Pancreas (tissue), 8 donors: ENCODE results near the gene TLX1. TPM values are rescaled to one million over a fixed set of nuclear protein-coding genes. Genes with fewer than 3 reads are reported as not detected.

Source experiments
- polyA plus RNA-seq, 2 donors: library from polyadenylated mRNA; stranded (reverse); fragments of 200-250 nt; gene quantifications; one replicate each; pipeline ENCODE4 v1.2.3, GENCODE V29; 2013
- total RNA-seq, 6 donors: library from RNA; stranded (reverse); fragmentation: NEBNext Ultra II Directional in 4 of 6; extraction: Animal tissue kit (Norgen Biotek cat#: 25700) in 4 of 6; gene quantifications; one replicate each; pipeline versions ENCODE4 v1.2.1 to v1.2.4, GENCODE V29; 2021 to 2023
- donor health status: healthy with polysubstance abuse.
- donor health status: DM: no; HTN: no; CAD: no; lungs with moderate emphysema.
- donor health status: DM: no; HTN: no; CAD: no.
- donor health status: Bipolar disorder and iron deficiency.
- donor health status: DM: yes; HTN: yes; CAD: no.
- donor health status: DM: no; HTN: no; CAD: no.
- donor health status: DM: no; HTN: no; CAD: no.
- donor health status: DM: yes; HTN: yes; CAD: no.

Gene TLX1
- total and polyA plus RNA-seq, 8 donors, result 0.11 to 0.19 TPM; not detected in 6

Other genes with a start within 250 kb of the TLX1 start
- 10 to 100 TPM in 5 of 6 donors, 1 to 10 TPM in 1; 9.5 to 16.8 (median 11.1) TPM for gene SLF2, start 218.3 kb upstream of the TLX1 start, total RNA-seq
- 10 to 100 TPM; 12.8 to 16.5 TPM for gene SLF2, start 218.3 kb upstream of the TLX1 start, polyA plus RNA-seq
- 10 to 100 TPM in 3 of 6 donors, 1 to 10 TPM in 3; 8.7 to 17.2 (median 12.5) TPM for gene SEMA4G, start 161.8 kb upstream of the TLX1 start, total RNA-seq
- gene SEMA4G, start 161.8 kb upstream of the TLX1 start, polyA plus RNA-seq, result 10 to 100 TPM; 33.8 to 36.4 TPM
- gene MRPL43, start 143.8 kb upstream of the TLX1 start, total RNA-seq, result 10 to 100 TPM; 31.0 to 49.3 (median 36.2) TPM
- gene MRPL43, start 143.8 kb upstream of the TLX1 start, polyA plus RNA-seq, result 10 to 100 TPM; 67.7 to 93.5 TPM
- gene TWNK, start 143.8 kb upstream of the TLX1 start, total RNA-seq, result 1 to 10 TPM; 1.7 to 5.4 (median 3.8) TPM
- gene TWNK, start 143.8 kb upstream of the TLX1 start, polyA plus RNA-seq, result 1 to 10 TPM; 3.1 to 3.2 TPM
- 10 to 100 TPM; 10.5 to 26.5 (median 14.4) TPM for gene LZTS2, start 131.5 kb upstream of the TLX1 start, total RNA-seq
- 10 to 100 TPM; 41.1 to 52.2 TPM for gene LZTS2, start 131.5 kb upstream of the TLX1 start, polyA plus RNA-seq
- under 1 TPM; 0.18 to 0.49 (median 0.27) TPM for gene PDZD7, start 100.2 kb upstream of the TLX1 start, total RNA-seq
- under 1 TPM; 0.89 to 0.99 TPM for gene PDZD7, start 100.2 kb upstream of the TLX1 start, polyA plus RNA-seq
- gene SFXN3, start 100.1 kb upstream of the TLX1 start, total RNA-seq, result 10 to 100 TPM in 5 of 6 donors, 1 to 10 TPM in 1; 8.2 to 33.5 (median 13.8) TPM
- 10 to 100 TPM; 19.2 to 19.3 TPM for gene SFXN3, start 100.1 kb upstream of the TLX1 start, polyA plus RNA-seq
- gene KAZALD1, start 69.3 kb upstream of the TLX1 start, total RNA-seq, result 1 to 10 TPM in 2 of 6 donors, under 1 TPM in 4; 0.19 to 1.5 (median 0.67) TPM
- 1 to 10 TPM; 1.3 to 1.6 TPM for gene KAZALD1, start 69.3 kb upstream of the TLX1 start, polyA plus RNA-seq
- not detected for gene LBX1, start 98.2 kb downstream of the TLX1 start, total RNA-seq
- gene LBX1, start 98.2 kb downstream of the TLX1 start, polyA plus RNA-seq, result not detected
- 10 to 100 TPM in 2 of 6 donors, 1 to 10 TPM in 4; 8.0 to 16.4 (median 9.4) TPM for gene BTRC, start 222.9 kb downstream of the TLX1 start, total RNA-seq
- 1 to 10 TPM; 4.3 to 5.1 TPM for gene BTRC, start 222.9 kb downstream of the TLX1 start, polyA plus RNA-seq